ENCODE data around the gene TUBGCP6. TPM values are rescaled to one million over a fixed set of nuclear protein-coding genes. Genes with fewer than 3 reads are reported as not detected.

Gene TUBGCP6
- total RNA-seq, 1 donor from 2014 or later: 32.2 TPM

DNA sequence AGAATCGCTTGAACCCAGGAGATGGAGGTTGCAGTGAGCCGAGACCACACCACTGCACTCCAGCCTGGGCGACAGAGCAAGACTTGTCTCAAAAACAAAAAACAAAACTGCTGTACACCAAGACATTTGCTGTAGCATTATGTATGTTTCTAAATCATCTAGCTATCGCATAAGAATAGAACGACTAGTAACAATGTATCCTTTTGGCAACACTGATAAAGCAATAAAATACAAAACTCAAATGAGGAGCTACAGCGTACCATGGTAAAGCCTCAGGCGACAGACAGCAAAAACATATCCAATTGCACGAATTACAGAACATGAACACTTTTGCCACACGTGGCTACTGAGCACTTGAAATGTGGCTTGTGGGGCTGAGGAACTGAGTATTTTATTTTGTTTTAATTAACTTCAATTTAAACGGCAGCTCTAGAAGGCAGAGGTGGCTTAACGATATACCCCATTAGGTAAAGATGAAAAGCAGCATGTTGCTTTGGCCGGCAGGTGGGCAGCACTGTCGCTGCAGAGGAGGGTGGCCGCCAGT is 2.3 kb downstream of the TUBGCP6 start:
- Mint-ChIP-seq H3K4me1 (ENCODE audit: low read depth) (peaks cover 43% of the 10 kb centered on the region), H3K4me3 (ENCODE audit: unreplicated experiment) (peak overlapping the region; percentile 96), H3K9me3 (ENCODE audit: low read depth) (no peaks in the 10 kb centered on the region), H3K36me3 (ENCODE audit: low read depth) (peaks cover 7% of the 10 kb centered on the region), H3K27ac (ENCODE audit: unreplicated experiment) (peak overlapping the region; percentile 41), H3K27me3 (ENCODE audit: low read depth) (no peaks in the 10 kb centered on the region)
- DNase-seq (ENCODE audit: low spot score): no peak
- TF ChIP-seq, protein P1, sequence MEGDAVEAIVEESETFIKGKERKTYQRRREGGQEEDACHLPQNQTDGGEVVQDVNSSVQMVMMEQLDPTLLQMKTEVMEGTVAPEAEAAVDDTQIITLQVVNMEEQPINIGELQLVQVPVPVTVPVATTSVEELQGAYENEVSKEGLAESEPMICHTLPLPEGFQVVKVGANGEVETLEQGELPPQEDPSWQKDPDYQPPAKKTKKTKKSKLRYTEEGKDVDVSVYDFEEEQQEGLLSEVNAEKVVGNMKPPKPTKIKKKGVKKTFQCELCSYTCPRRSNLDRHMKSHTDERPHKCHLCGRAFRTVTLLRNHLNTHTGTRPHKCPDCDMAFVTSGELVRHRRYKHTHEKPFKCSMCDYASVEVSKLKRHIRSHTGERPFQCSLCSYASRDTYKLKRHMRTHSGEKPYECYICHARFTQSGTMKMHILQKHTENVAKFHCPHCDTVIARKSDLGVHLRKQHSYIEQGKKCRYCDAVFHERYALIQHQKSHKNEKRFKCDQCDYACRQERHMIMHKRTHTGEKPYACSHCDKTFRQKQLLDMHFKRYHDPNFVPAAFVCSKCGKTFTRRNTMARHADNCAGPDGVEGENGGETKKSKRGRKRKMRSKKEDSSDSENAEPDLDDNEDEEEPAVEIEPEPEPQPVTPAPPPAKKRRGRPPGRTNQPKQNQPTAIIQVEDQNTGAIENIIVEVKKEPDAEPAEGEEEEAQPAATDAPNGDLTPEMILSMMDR (IDR thresholded peaks at IDR 0.05): no peak

DNA sequence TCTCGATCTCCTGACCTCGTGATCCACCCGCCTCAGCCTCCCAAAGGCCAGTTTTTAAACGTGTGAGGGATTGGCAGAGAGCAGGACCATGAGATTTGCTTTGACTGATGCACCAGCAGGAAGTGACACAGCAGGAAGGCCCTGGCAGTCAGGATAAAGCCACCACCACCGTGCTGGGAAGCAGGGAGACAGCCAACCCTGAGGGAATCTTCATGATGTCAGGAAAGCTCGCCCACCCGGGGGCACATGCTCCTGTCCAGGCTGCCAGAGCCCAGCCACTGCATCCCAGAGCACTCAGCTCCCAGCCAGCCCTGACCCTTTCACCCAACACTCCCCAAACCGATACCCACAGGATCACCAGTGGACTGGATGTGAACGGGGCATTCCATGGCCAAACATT is 6.1 kb downstream of the TUBGCP6 start:
- TF ChIP-seq, protein P1 (IDR thresholded peaks at IDR 0.05): no peak
- Mint-ChIP-seq H3K27ac (ENCODE audit: unreplicated experiment) (no peak overlapping the region), H3K36me3 (ENCODE audit: low read depth) (peaks cover 2% of the 10 kb centered on the region), H3K4me3 (ENCODE audit: unreplicated experiment) (no peak overlapping the region), H3K4me1 (ENCODE audit: low read depth) (peaks cover 29% of the 10 kb centered on the region), H3K9me3 (ENCODE audit: low read depth) (no peaks in the 10 kb centered on the region), H3K27me3 (ENCODE audit: low read depth) (no peaks in the 10 kb centered on the region)
- no peak for DNase-seq (ENCODE audit: low spot score)

DNA sequence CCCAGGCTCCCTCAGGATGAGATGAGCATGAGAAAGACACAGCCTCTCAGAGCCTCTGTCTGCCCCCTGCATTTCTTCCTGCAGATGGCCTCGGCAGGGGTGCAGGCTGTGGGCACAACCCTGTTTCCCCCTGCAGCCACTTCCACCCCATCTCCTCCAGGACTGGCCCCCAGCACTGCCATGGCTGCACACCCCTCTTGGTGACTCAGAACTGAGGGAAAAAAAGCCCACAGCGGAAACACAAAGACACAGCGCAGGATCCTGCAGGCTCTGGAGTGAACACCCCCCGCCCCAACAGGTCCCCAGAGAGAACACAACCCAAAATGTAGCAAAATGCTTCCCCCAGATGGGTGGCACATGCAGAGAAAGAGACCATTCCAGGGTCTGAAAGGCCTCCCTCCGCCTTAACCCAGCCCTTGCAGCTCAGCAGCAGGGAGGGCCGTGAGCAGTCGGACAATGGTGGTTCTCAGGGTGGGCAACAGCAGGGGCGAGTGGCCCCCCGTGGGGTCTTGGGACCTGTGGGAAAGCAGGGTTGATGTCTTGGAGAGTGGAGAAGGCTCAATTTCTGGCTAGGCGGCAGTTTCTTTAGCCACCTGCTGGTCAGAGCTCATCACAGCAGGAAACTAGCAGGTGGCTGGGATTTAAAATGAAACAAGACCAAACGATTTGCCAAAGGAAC is 8.0 kb downstream of the TUBGCP6 start:
- no peaks in the 10 kb centered on the region for H3K9me3 Mint-ChIP-seq (ENCODE audit: low read depth)
- no peak overlapping the region for H3K27ac Mint-ChIP-seq (ENCODE audit: unreplicated experiment)
- DNase-seq (ENCODE audit: low spot score): no peak
- H3K4me3 Mint-ChIP-seq (ENCODE audit: unreplicated experiment): no peak overlapping the region
- peaks cover 2% of the 10 kb centered on the region for H3K36me3 Mint-ChIP-seq (ENCODE audit: low read depth)
- peaks cover 10% of the 10 kb centered on the region for H3K4me1 Mint-ChIP-seq (ENCODE audit: low read depth)
- no peaks in the 10 kb centered on the region for H3K27me3 Mint-ChIP-seq (ENCODE audit: low read depth)
- TF ChIP-seq, protein P1 (IDR thresholded peaks at IDR 0.05): peak; percentile 71

DNA sequence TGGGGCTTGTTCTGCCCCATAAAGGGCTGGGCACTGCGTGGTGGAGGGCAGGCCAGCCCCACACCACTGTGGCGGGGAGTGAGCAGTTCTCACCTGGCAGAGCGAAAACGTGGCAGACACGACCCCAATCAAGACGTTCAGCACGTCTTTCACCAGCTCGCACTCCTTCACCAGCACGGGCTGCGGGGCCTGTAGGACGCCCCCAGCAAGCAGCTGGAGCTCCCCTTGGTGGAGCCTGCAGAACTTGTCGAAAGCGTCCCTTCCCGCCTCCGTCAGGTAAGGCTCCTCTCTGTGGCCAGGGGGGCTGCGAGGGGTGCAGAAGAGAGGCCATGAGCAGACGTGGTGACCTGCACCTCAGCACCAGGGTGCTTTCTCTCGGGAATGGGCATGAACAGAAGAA is 11.6 kb downstream of the TUBGCP6 start:
- no peaks in the 10 kb centered on the region for H3K27me3 Mint-ChIP-seq (ENCODE audit: low read depth)
- H3K27ac Mint-ChIP-seq (ENCODE audit: unreplicated experiment): no peak overlapping the region
- DNase-seq (ENCODE audit: low spot score): no peak
- TF ChIP-seq, protein P1 (IDR thresholded peaks at IDR 0.05): no peak
- H3K4me1 Mint-ChIP-seq (ENCODE audit: low read depth): no peaks in the 10 kb centered on the region
- H3K9me3 Mint-ChIP-seq (ENCODE audit: low read depth): no peaks in the 10 kb centered on the region
- H3K4me3 Mint-ChIP-seq (ENCODE audit: unreplicated experiment): no peak overlapping the region
- peaks cover 7% of the 10 kb centered on the region for H3K36me3 Mint-ChIP-seq (ENCODE audit: low read depth)

DNA sequence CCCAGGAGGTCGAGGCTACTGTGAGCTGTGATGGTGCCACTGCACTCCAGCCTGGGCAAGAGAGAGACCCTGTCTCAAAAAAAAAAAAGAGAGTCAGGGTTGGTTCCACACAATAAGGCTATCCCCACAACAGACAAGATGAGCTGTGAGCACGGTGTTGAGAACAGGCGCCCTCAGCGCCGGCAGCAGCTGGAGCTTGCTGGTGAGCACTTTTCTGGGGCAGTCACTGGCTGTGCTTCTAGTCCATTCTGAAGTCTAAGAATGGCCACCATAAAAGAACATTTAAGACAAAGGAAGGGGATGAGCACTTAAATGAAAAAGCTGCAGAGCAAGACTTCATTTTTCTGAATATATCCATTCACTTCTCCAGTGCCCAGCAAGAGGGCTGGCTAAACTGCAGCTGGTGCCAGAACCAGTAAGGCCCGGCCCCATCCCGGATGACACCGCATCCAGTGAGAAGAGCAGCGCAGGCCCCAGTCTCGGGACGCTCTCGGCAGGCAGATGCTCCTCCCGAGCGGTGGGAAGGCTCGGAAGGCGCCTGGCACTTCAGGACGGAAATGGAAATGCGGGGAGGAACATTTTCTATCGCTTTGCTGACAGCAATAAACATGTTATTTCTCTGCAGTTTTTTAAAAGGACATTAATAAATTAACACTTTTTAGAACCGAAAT is 12.2 kb downstream of the TUBGCP6 start:
- H3K27me3 Mint-ChIP-seq (ENCODE audit: low read depth): no peaks in the 10 kb centered on the region
- no peak overlapping the region for H3K4me3 Mint-ChIP-seq (ENCODE audit: unreplicated experiment)
- no peaks in the 10 kb centered on the region for H3K4me1 Mint-ChIP-seq (ENCODE audit: low read depth)
- TF ChIP-seq, protein P1 (IDR thresholded peaks at IDR 0.05): no peak
- H3K27ac Mint-ChIP-seq (ENCODE audit: unreplicated experiment): no peak overlapping the region
- H3K9me3 Mint-ChIP-seq (ENCODE audit: low read depth): no peaks in the 10 kb centered on the region
- peaks cover 7% of the 10 kb centered on the region for H3K36me3 Mint-ChIP-seq (ENCODE audit: low read depth)
- no peak for DNase-seq (ENCODE audit: low spot score)

All from chondrocyte (in vitro differentiated cells).